ENCODE data around the gene MTG2. TPM values are rescaled to one million over a fixed set of nuclear protein-coding genes. Genes with fewer than 3 reads are reported as not detected.

The MTG2 gene
- total and polyA plus RNA-seq, 2 of the 13 experiments (the other 11 are each of a cell fraction or from before 2014, with no cell fraction given) = 20.4 to 37.8 TPM

DNA sequence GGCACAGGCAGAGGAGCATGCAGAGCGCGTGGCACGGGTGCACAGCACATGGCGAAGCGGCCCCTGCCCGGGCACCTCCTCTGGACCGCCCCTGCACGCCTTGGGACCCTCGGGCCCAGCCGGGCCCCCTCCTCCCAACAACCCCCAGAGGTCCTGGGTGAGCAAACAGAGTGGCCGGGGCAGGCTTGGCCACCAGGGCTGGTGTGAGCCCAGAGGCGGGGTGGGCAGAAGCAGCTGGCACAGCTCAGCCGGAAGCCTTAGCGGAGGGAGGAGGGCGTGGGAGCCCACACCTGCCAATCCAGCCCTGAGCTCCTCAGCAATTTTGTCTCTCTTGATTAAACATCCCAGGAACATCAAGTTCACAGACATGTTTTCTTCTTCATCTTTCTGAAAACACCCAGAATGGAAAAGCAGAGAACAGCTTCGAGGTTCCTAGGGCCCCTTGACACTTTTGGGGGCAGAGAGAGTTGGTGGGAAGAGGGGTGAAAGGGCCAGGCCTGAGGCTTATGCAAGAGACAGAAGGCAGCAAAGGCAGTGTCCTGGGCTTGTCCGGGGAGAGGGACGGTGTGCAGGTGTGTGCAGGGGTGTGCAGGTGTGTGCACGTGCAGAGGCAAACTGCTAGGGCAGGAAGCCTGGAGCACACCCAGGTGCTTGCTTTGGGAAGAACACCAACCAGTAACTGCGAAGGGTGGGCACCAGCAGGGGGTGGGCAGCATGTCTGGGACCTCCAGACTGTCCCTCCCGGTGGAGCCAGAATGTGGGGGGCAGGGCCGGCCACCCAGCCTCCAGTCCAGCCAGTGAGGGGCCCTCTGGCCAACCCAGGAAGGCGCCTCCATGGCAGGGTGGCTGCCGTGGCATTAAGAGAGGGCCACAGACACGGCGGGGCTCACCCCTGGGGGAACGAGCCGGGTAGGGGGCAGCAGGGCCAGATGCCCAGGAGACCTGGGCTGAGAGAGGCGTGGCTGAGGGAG is 32.5 kb downstream of the MTG2 start:
- H3K79me2 ChIP-seq (ENCODE audit: insufficient read depth, low read length) = no peaks in the 10 kb centered on the region
- H3K4me1 ChIP-seq (ENCODE audit: insufficient read depth, low read length) = peaks cover 34% of the 10 kb centered on the region
- TF ChIP-seq YEATS2 (CRISPR knock-in tag; IDR thresholded peaks at IDR 0.05; ENCODE audit: borderline replicate concordance) = no peak
- TF ChIP-seq KDM5A (IDR thresholded peaks at IDR 0.05; ENCODE audit: borderline replicate concordance, low read length) = no peak
- TF ChIP-seq ZNF34 (CRISPR knock-in tag; IDR thresholded peaks at IDR 0.05; ENCODE audit: borderline replicate concordance) = no peak
- 0 out of 2 replicates have a peak, but pooled peaks have one; percentile 22 for TF ChIP-seq ZNF891 (CRISPR knock-in tag; IDR thresholded peaks at IDR 0.05)
- TF ChIP-seq ATF3 (CRISPR knock-in tag; IDR thresholded peaks at IDR 0.05) = no peak
- no peak for TF ChIP-seq ZNF549 (CRISPR knock-in tag; IDR thresholded peaks at IDR 0.05)
- no peak for TF ChIP-seq KIAA2018 (CRISPR knock-in tag; IDR thresholded peaks at IDR 0.05; ENCODE audit: borderline replicate concordance)
- TF ChIP-seq ZNF75D (CRISPR knock-in tag; IDR thresholded peaks at IDR 0.05; ENCODE audit: borderline replicate concordance) = no peak
- TF ChIP-seq BHLHE40 (IDR thresholded peaks at IDR 0.05; ENCODE audit: low read length) = 0 out of 2 replicates have a peak, but pooled peaks have one; percentile 6
- TF ChIP-seq ELF1 (CRISPR knock-in tag; IDR thresholded peaks at IDR 0.05) = no peak
- TF ChIP-seq BRD4 (CRISPR knock-in tag; IDR thresholded peaks at IDR 0.05) = 0 out of 2 replicates have a peak, but pooled peaks have one; percentile 10
- no peak for TF ChIP-seq ZNF180 (CRISPR knock-in tag; IDR thresholded peaks at IDR 0.05; ENCODE audit: borderline replicate concordance, low read depth)
- no peak for TF ChIP-seq ARID2 (CRISPR knock-in tag; IDR thresholded peaks at IDR 0.05; ENCODE audit: borderline replicate concordance)
- TF ChIP-seq JUNB (CRISPR knock-in tag; IDR thresholded peaks at IDR 0.05; ENCODE audit: borderline replicate concordance) = no peak
- TF ChIP-seq KDM2A (CRISPR knock-in tag; IDR thresholded peaks at IDR 0.05; ENCODE audit: borderline replicate concordance, low read depth) = no peak
- TF ChIP-seq MZF1 (CRISPR knock-in tag; IDR thresholded peaks at IDR 0.05; ENCODE audit: borderline replicate concordance) = no peak
- H3K27me3 ChIP-seq (ENCODE audit: control insufficient read depth in 1 of 2, insufficient read depth in 2 of 2, low read length in 2 of 2) = peaks cover 63 to 83% of the 10 kb centered on the region in 2 experiments
- intact Hi-C loops (cut with micrococcal nuclease; ENCODE audit: unreplicated experiment) = no loop called here
- H3K9ac ChIP-seq (ENCODE audit: insufficient read depth, low read depth, low read length) = no peak overlapping the region
- 28% methylated on average over 22 of the region's 29 CpGs for WGBS (ENCODE audit: low lambda C conversion rate)
- no peak overlapping the region for H3K4me3 ChIP-seq (replicated peaks in 1 of 3; ENCODE audit: insufficient read depth in 1 of 3, low read depth in 2 of 3, low read length in 3 of 3)
- no peaks in the 10 kb centered on the region for H3K9me3 ChIP-seq (ENCODE audit: low read length)
- ChIA-PET CTCF (ENCODE audit: low intra/inter-chr PET ratio, low total read pairs) (no interaction called here), POLR2A (no interaction called here)
- H2AFZ ChIP-seq (ENCODE audit: low read length) = no peak overlapping the region
- DNase-seq (ENCODE audit: low spot score) (no peak), ATAC-seq (no peak), FAIRE-seq (no peak)
- BruUV-seq (replicated peaks) = no TSS peak
- H3K27ac ChIP-seq (ENCODE audit: extremely low read length, insufficient read depth, low read length) = no peak overlapping the region
- no peak overlapping the region for H3K4me2 ChIP-seq (ENCODE audit: low read depth, low read length)
- no peaks in the 10 kb centered on the region for H3K36me3 ChIP-seq (replicated peaks in 1 of 2; ENCODE audit: control insufficient read depth in 1 of 2, insufficient read depth in 2 of 2, low read length in 2 of 2)
- in situ Hi-C loops (cut with HindIII; ENCODE audit: extremely low pct_ligation_motif_present, low pct_unique_long_range_greater_than_20kb) = no loop called here
- H4K20me1 ChIP-seq (ENCODE audit: insufficient read depth, low read length) = peaks cover 10% of the 10 kb centered on the region; the same call in 1 of the 2 replicates

Measured in HepG2 (cell line).